Lower leg skin (tissue), 3 donors: Measurements from ENCODE around the gene CLSTN2.

Source experiments
- POLR2A ChIP-seq, 2 donors: fragments of 450-650 bp; IDR thresholded peaks; one replicate each; pipeline ENCODE4 v1.6.1; 2016 to 2017; ENCODE audit warnings: antibody characterized with exemption in 2 of 2, mild to moderate bottlenecking in 1 of 2, moderate library complexity in 1 of 2
- TF ChIP-seq, protein P1 (sequence below), 3 donors: fragments of 450-650 bp; IDR thresholded peaks; one replicate each; pipeline ENCODE4 v1.5.1; 2016; ENCODE audit warnings: antibody characterized with exemption in 3 of 3, mild to moderate bottlenecking in 3 of 3, moderate library complexity in 2 of 3

DNA sequence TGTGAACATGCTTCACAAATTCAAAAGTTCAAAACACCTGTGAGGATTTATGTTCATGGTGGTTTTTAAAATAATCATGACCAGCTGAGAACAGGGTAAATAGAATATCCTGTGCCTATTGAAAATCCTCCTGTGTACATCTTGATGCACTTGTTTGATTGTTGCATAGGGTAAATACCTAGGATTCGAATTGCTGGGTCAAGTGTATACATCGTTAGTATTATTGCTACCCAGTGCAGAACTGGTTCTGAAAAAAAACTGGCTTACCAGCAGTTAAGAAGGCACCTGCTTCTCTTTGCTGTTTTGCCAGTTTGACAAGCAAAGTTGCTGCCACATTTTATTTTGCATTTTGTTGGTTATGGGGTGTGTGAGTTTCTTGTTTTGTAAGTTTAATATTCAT is 272.6 kb downstream of the CLSTN2 start:
- no peak for TF ChIP-seq POLR2A (IDR thresholded peaks at IDR 0.05)
- TF ChIP-seq, protein P1, sequence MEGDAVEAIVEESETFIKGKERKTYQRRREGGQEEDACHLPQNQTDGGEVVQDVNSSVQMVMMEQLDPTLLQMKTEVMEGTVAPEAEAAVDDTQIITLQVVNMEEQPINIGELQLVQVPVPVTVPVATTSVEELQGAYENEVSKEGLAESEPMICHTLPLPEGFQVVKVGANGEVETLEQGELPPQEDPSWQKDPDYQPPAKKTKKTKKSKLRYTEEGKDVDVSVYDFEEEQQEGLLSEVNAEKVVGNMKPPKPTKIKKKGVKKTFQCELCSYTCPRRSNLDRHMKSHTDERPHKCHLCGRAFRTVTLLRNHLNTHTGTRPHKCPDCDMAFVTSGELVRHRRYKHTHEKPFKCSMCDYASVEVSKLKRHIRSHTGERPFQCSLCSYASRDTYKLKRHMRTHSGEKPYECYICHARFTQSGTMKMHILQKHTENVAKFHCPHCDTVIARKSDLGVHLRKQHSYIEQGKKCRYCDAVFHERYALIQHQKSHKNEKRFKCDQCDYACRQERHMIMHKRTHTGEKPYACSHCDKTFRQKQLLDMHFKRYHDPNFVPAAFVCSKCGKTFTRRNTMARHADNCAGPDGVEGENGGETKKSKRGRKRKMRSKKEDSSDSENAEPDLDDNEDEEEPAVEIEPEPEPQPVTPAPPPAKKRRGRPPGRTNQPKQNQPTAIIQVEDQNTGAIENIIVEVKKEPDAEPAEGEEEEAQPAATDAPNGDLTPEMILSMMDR (IDR thresholded peaks at IDR 0.05) = no peak
